ENCODE measurements around the gene BEND3.
"Not testable (repeated sequence)": the region's sequence is repeated elsewhere in the genome, so short reads cannot be mapped to it uniquely, and the experiment has no call there.

Gene BEND3

GRCh38 chr6:107045826-107046675 is 69.3 kb downstream of the BEND3 start:
- no peak for DNase-seq (ENCODE audit: low read depth, low spot score)

- no peak for DNase-seq (ENCODE audit: low read depth, low spot score)
These were observed 82.2 kb downstream of the BEND3 start for GRCh38 chr6:107033126-107033525.

- no peak for DNase-seq (ENCODE audit: low read depth, low spot score)
These were observed 83.3 kb downstream of the BEND3 start for GRCh38 chr6:107032051-107032450.

DNA sequence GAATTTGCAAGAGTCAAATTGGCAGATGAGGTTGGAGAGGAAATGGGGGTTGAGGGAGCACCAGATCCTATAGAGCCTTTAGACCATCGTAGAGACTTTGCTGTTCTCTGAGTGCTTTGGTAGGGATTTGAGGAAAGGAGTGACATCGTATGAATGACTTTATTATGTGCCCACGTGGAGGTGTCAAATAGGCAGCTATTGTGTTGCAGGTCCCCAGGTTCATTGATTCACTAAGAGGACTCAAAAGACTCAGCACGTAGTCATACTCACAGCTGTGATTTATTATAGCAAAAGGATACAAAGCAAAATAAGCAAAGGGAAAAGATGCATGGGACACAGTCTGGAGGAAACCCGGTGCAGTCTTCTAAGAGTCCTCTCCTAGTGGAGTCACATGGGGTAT is 85.2 kb downstream of the BEND3 start:
- no peak for DNase-seq (ENCODE audit: low read depth, low spot score)

GRCh38 chr6:107026965-107027364 is 88.3 kb downstream of the BEND3 start:
- DNase-seq (ENCODE audit: low read depth, low spot score), result no peak

- no peak for DNase-seq (ENCODE audit: low read depth, low spot score)
These were observed 93.7 kb downstream of the BEND3 start for GRCh38 chr6:107021446-107022185.

GRCh38 chr6:107020239-107020638 is 95.1 kb downstream of the BEND3 start:
- no peak for DNase-seq (ENCODE audit: low read depth, low spot score)

GRCh38 chr6:107019628-107020027 is 95.7 kb downstream of the BEND3 start:
- DNase-seq (ENCODE audit: low read depth, low spot score), result not testable (repeated sequence)

DNA sequence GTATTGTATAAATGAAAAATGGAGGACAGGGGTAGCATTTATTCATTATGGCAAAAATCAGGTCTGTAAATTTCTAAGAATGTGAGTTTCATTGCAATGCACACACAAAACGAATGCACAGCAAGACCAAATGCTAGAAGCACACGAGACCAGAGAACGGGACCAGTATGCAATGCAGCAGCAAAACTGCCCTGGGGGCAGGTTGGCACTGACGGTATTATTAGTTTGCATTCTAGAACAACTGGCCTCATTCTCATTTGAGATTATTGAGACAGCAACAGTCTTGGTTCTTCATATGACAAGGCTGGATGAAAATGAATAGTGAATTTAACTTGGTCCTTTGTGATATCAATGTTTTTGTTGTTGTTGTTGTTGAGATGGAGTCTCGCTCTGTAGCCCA is 96.3 kb downstream of the BEND3 start:
- DNase-seq (ENCODE audit: low read depth, low spot score), result no peak

Measured in activated CD4-positive, CD25-positive, alpha-beta regulatory T cell treated with anti-CD3 and anti-CD28 coated beads, Interleukin-2, amount 50 U/mL, for 16 hours (primary cell).